Vagina (tissue), 2 donors: ENCODE data around the gene LITAFD.

ENCODE experiments used
- CTCF ChIP-seq, 3 experiments: fragments of 450-650 bp in 2 of 3; fragments of 200-600 bp in 1 of 3; sonication (generic) in 1 of 3; IDR thresholded peaks; one replicate each; pipeline ENCODE4 v1.5.1; 2017 to 2019; ENCODE audit warnings: antibody characterized with exemption in 3 of 3, mild to moderate bottlenecking in 2 of 3, moderate library complexity in 2 of 3
- POLR2A ChIP-seq, 2 donors: fragments of 450-650 bp; IDR thresholded peaks; one replicate each; pipeline ENCODE4 v1.6.1; 2017; ENCODE audit warnings: antibody characterized with exemption in 2 of 2, mild to moderate bottlenecking in 2 of 2, moderate library complexity in 2 of 2
- POLR2AphosphoS5 ChIP-seq, 2 donors: sonication (generic); formaldehyde crosslinking; IDR thresholded peaks; one replicate each; pipeline ENCODE4 v1.9.0; 2017; ENCODE audit warnings: antibody characterized with exemption in 2 of 2, mild to moderate bottlenecking in 2 of 2, low read depth in 1 of 2; ENCODE audit not compliant: insufficient read depth in 1 of 2

GRCh38 chr16:8832717-8833105 is 49.4 kb upstream of the LITAFD start:
- TF ChIP-seq CTCF (IDR thresholded peaks at IDR 0.05) (no peak), POLR2A (IDR thresholded peaks at IDR 0.05) (no peak), POLR2AphosphoS5 (IDR thresholded peaks at IDR 0.05; ENCODE audit: insufficient read depth in 1 of 2, low read depth in 1 of 2) (no peak)
